Endodermal cell (in vitro differentiated cells): Measurements from ENCODE around the gene SRD5A3. TPM values are rescaled to one million over a fixed set of nuclear protein-coding genes. Genes with fewer than 3 reads are reported as not detected.

Experiments used
- DNase-seq: peaks from one replicate; pipeline ENCODE4 v3.0.0-alpha.2; 2017
- H3K27ac ChIP-seq: 2 replicates; pipeline ENCODE4 v1.5.1; 2013; ENCODE audit warnings: mild to moderate bottlenecking, low read depth, low read length, moderate library complexity
- H3K27me3 ChIP-seq: 2 replicates; pipeline ENCODE4 v1.6.1; 2013; ENCODE audit warnings: mild to moderate bottlenecking, low read length, moderate library complexity; ENCODE audit not compliant: insufficient read depth, control insufficient read depth, poor library complexity, severe bottlenecking
- H3K36me3 ChIP-seq: 2 replicates; pipeline ENCODE4 v1.7.0; 2013; ENCODE audit warnings: mild to moderate bottlenecking, low read length, moderate library complexity; ENCODE audit not compliant: control insufficient read depth, insufficient read depth
- H3K4me1 ChIP-seq: one replicate; pipeline ENCODE4 v1.7.0; 2013; ENCODE audit warnings: low read length; ENCODE audit not compliant: control insufficient read depth, insufficient read depth
- H3K4me3 ChIP-seq: 2 replicates; pipeline ENCODE4 v1.5.1; 2013; ENCODE audit warnings: mild to moderate bottlenecking, low read length, moderate library complexity
- H3K9ac ChIP-seq: 2 replicates; pipeline ENCODE4 v1.6.1; 2013; ENCODE audit warnings: mild to moderate bottlenecking, low read length, moderate library complexity; ENCODE audit not compliant: poor library complexity, severe bottlenecking; ENCODE audit errors: extremely low read depth
- H3K9me3 ChIP-seq: 2 replicates; pipeline ENCODE4 v1.6.1; 2013; ENCODE audit warnings: mild to moderate bottlenecking, low read length, moderate library complexity; ENCODE audit not compliant: control insufficient read depth
- H3K27ac Mint-ChIP-seq: 2 replicates; pipeline ENCODE4 v1.8.0; 2020; ENCODE audit warnings: mixed read lengths
- H3K27me3 Mint-ChIP-seq: 2 replicates; pipeline ENCODE4 v1.8.0; 2021; ENCODE audit warnings: mild to moderate bottlenecking, mixed read lengths; ENCODE audit not compliant: insufficient read depth
- H3K36me3 Mint-ChIP-seq: 2 replicates; pipeline ENCODE4 v1.8.0; 2020; ENCODE audit warnings: low read depth, mixed read lengths
- H3K4me1 Mint-ChIP-seq: 2 replicates; pipeline ENCODE4 v1.8.0; 2020; ENCODE audit warnings: mixed read lengths
- H3K4me3 Mint-ChIP-seq: 2 replicates; pipeline ENCODE4 v1.8.0; 2020; ENCODE audit warnings: mild to moderate bottlenecking, moderate library complexity, mixed read lengths
- H3K9me3 Mint-ChIP-seq: 2 replicates; pipeline ENCODE4 v1.8.0; 2020; ENCODE audit warnings: mild to moderate bottlenecking, mixed read lengths
- CTCF ChIP-seq: fragments of 200-600 bp; sonication (generic); conservative IDR thresholded peaks from 2 replicates; pipeline ENCODE4 v1.5.0; 2021; ENCODE audit warnings: antibody characterized with exemption, mild to moderate bottlenecking
- whole genome bisulfite sequencing, 2 experiments: methylation state at CpG; one replicate each; pipeline versions ENCODE4 v1.1.5 to v1.1.7; 2013; ENCODE audit warnings: missing lambda C conversion rate in 2 of 2, mixed read lengths in 1 of 2; ENCODE audit not compliant: insufficient coverage in 1 of 2, insufficient read length in 1 of 2; 5-methylcytosine and 5-hydroxymethylcytosine counted together
- total RNA-seq, 2 donors: library from RNA; stranded (reverse); fragmentation: NEBNext Ultra II Directional in 1 of 2; extraction: Animal tissue kit (Norgen Biotek cat#: 25700) in 1 of 2; gene quantifications; 2 replicates in 1 of 2; 3 replicates in 1 of 2; pipeline ENCODE4 v1.2.1, GENCODE V29; 2021

SRD5A3 gene
- total RNA-seq, 2 donors from 2014 or later = 34.5 to 37.1 TPM

GRCh38 chr4:55407119-55407518 lies 61.1 kb downstream of the SRD5A3 start:
- no peak for TF ChIP-seq CTCF
- Histone ChIP-seq H3K36me3 (peaks cover 67% of the 10 kb centered on the region), H3K27ac (no peak overlapping the region), H3K27me3 (no peaks in the 10 kb centered on the region), H3K4me1 (no peaks in the 10 kb centered on the region), H3K9me3 (peaks cover 8% of the 10 kb centered on the region), H3K4me3 (no peak overlapping the region), H3K9ac (no peak overlapping the region)
- Mint-ChIP-seq H3K27ac (no peak overlapping the region), H3K27me3 (no peaks in the 10 kb centered on the region), H3K4me1 (peaks cover 14% of the 10 kb centered on the region), H3K9me3 (peaks cover 3% of the 10 kb centered on the region), H3K4me3 (no peak overlapping the region), H3K36me3 (peaks cover 49% of the 10 kb centered on the region)
- WGBS, 2 experiments = 96% methylated on average over 3 of the region's 3 CpGs; no CpG with 5 or more reads in 1 of the 2 experiments
- DNase-seq = no peak

GRCh38 chr4:55407764-55408163 lies 61.7 kb downstream of the SRD5A3 start:
- Histone ChIP-seq H3K4me3 (no peak overlapping the region), H3K9me3 (peaks cover 8% of the 10 kb centered on the region), H3K27me3 (no peaks in the 10 kb centered on the region), H3K4me1 (no peaks in the 10 kb centered on the region), H3K9ac (no peak overlapping the region), H3K36me3 (peaks cover 72% of the 10 kb centered on the region), H3K27ac (no peak overlapping the region)
- DNase-seq = no peak
- Mint-ChIP-seq H3K4me1 (peaks cover 14% of the 10 kb centered on the region), H3K27me3 (no peaks in the 10 kb centered on the region), H3K9me3 (peaks cover 3% of the 10 kb centered on the region), H3K36me3 (peaks cover 49% of the 10 kb centered on the region), H3K27ac (no peak overlapping the region), H3K4me3 (no peak overlapping the region)
- TF ChIP-seq CTCF = no peak
- 98% methylated on average over 3 of the region's 3 CpGs; no CpG with 5 or more reads in 1 of the 2 experiments for WGBS, 2 experiments

GRCh38 chr4:55409468-55410171 lies 63.6 kb downstream of the SRD5A3 start:
- peaks cover 14% of the 10 kb centered on the region for H3K4me1 Mint-ChIP-seq
- peak; percentile 64 for TF ChIP-seq CTCF
- H3K9me3 Mint-ChIP-seq = no peaks in the 10 kb centered on the region
- Histone ChIP-seq H3K9ac (no peak overlapping the region), H3K36me3 (peaks cover 64% of the 10 kb centered on the region), H3K9me3 (peaks cover 4% of the 10 kb centered on the region), H3K4me1 (no peaks in the 10 kb centered on the region), H3K27me3 (no peaks in the 10 kb centered on the region), H3K4me3 (no peak overlapping the region), H3K27ac (no peak overlapping the region)
- peak overlapping the region; percentile 73 for H3K27ac Mint-ChIP-seq
- peaks cover 39% of the 10 kb centered on the region for H3K36me3 Mint-ChIP-seq
- peak; percentile 66 for DNase-seq
- H3K4me3 Mint-ChIP-seq = no peak overlapping the region
- no peaks in the 10 kb centered on the region for H3K27me3 Mint-ChIP-seq
- 84 to 87% methylated on average over 9 to 10 of the region's 10 CpGs for WGBS, 2 experiments
